Stimulated activated CD4-positive, alpha-beta T cell treated with anti-CD3 and anti-CD28 coated beads, Interleukin-1b, Interleukin-23, amount 100 ng/mL, for 24 hours (primary cell): ENCODE results near the gene CCS.
"Not testable (repeated sequence)": the region's sequence is repeated elsewhere in the genome, so short reads cannot be mapped to it uniquely, and the experiment has no call there.

Experiments
- DNase-seq, 4 experiments: peaks; one replicate each; pipeline ENCODE4 v3.0.0-alpha.2; 2020; ENCODE audit warnings: low read depth in 4 of 4, low spot score in 1 of 4

CCS gene

GRCh38 chr11:66589996-66590675 lies 2.8 kb upstream of the CCS start:
- DNase-seq: no peak

- no peak for DNase-seq
These were observed 1.8 kb upstream of the CCS start for GRCh38 chr11:66591175-66591574.

- DNase-seq: no peak
These were observed 284 bp downstream of the CCS start for GRCh38 chr11:66593303-66593635.

GRCh38 chr11:66593650-66594049 lies 665 bp downstream of the CCS start:
- no peak for DNase-seq

- no peak for DNase-seq
These were observed 2.4 kb downstream of the CCS start for GRCh38 chr11:66595245-66595904.

GRCh38 chr11:66598993-66599392 lies 6.0 kb downstream of the CCS start:
- no peak for DNase-seq

GRCh38 chr11:66600219-66600618 lies 7.2 kb downstream of the CCS start:
- no peak for DNase-seq

- DNase-seq: no peak
These were observed 7.7 kb downstream of the CCS start for GRCh38 chr11:66600631-66601233.

GRCh38 chr11:66603072-66603471 lies 10.1 kb downstream of the CCS start:
- no peak for DNase-seq

- no peak for DNase-seq
These were observed 11.2 kb downstream of the CCS start for GRCh38 chr11:66604155-66604554.

GRCh38 chr11:66606608-66607007 lies 13.6 kb downstream of the CCS start:
- not testable (repeated sequence) for DNase-seq

GRCh38 chr11:66607126-66607834 lies 14.3 kb downstream of the CCS start:
- DNase-seq: no peak

- DNase-seq: no peak
These were observed 17.0 kb downstream of the CCS start for GRCh38 chr11:66609721-66610617.

- no peak for DNase-seq
These were observed 19.5 kb downstream of the CCS start for GRCh38 chr11:66612458-66612857.

GRCh38 chr11:66614073-66614472 lies 21.1 kb downstream of the CCS start:
- DNase-seq: no peak

- DNase-seq: peak; percentile 92 to 98 (median 98)
These were observed 23.6 kb downstream of the CCS start, which contains the start of gene RBM14 for GRCh38 chr11:66616379-66617154. RBM14 (plus strand) TSS chr11:66616630; CDS start chr11:66616721, 91 bp downstream.

- no peak for DNase-seq
These were observed 24.3 kb downstream of the CCS start for GRCh38 chr11:66617155-66617834.

- no peak for DNase-seq
These were observed 26.1 kb downstream of the CCS start for GRCh38 chr11:66619080-66619554.

GRCh38 chr11:66624450-66624849 lies 31.5 kb downstream of the CCS start:
- no peak for DNase-seq
